Nephron (organoid): ENCODE measurements around the gene HOXB4.

Source experiments
- H3K27ac Mint-ChIP-seq, 3 experiments: 2 replicates each; pipeline ENCODE4 v1.8.0; 2020; ENCODE audit warnings: mixed read lengths in 3 of 3, mild to moderate bottlenecking in 2 of 3, moderate library complexity in 1 of 3
- H3K27me3 Mint-ChIP-seq: 2 replicates; pipeline ENCODE4 v1.8.0; 2021; ENCODE audit warnings: low read depth, mild to moderate bottlenecking, moderate library complexity, mixed read lengths
- H3K36me3 Mint-ChIP-seq: 2 replicates; pipeline ENCODE4 v1.8.0; 2020; ENCODE audit warnings: low read depth, mixed read lengths
- H3K4me1 Mint-ChIP-seq: 2 replicates; pipeline ENCODE4 v1.8.0; 2020; ENCODE audit warnings: mixed read lengths
- H3K4me3 Mint-ChIP-seq, 3 experiments: 2 replicates each; pipeline ENCODE4 v1.8.0; 2020; ENCODE audit warnings: mild to moderate bottlenecking in 3 of 3, mixed read lengths in 3 of 3, moderate library complexity in 2 of 3
- H3K9me3 Mint-ChIP-seq: 2 replicates; pipeline ENCODE4 v1.8.0; 2020; ENCODE audit warnings: mixed read lengths
- CTCF ChIP-seq, 3 experiments: fragments of 200-600 bp; sonication (generic); IDR thresholded peaks; one replicate each; pipeline ENCODE4 v1.5.0; 2021; ENCODE audit warnings: antibody characterized with exemption in 3 of 3; ENCODE audit not compliant: unreplicated experiment in 3 of 3

Gene HOXB4

GRCh38 chr17:48553190-48553547, 25.0 kb downstream of the HOXB4 start:
- peaks cover 5% of the 10 kb centered on the region for H3K27me3 Mint-ChIP-seq
- peak overlapping the region; percentile 76 to 88 (median 83) for H3K4me3 Mint-ChIP-seq
- H3K36me3 Mint-ChIP-seq, result peaks cover 39% of the 10 kb centered on the region
- no peak for TF ChIP-seq CTCF (IDR thresholded peaks at IDR 0.05; ENCODE audit: unreplicated experiment in 3 of 3)
- H3K9me3 Mint-ChIP-seq, result no peaks in the 10 kb centered on the region
- H3K4me1 Mint-ChIP-seq, result peaks cover 72% of the 10 kb centered on the region
- H3K27ac Mint-ChIP-seq, result peak overlapping the region; percentile 97 to 100 (median 99)

GRCh38 chr17:48552466-48553189, 25.5 kb downstream of the HOXB4 start:
- Mint-ChIP-seq H3K4me3 (peak overlapping the region; percentile 76 to 88 (median 83)), H3K27me3 (peaks cover 3% of the 10 kb centered on the region), H3K27ac (peak overlapping the region; percentile 97 to 100 (median 99)), H3K36me3 (peaks cover 40% of the 10 kb centered on the region), H3K9me3 (no peaks in the 10 kb centered on the region), H3K4me1 (peaks cover 73% of the 10 kb centered on the region)
- no peak for TF ChIP-seq CTCF (IDR thresholded peaks at IDR 0.05; ENCODE audit: unreplicated experiment in 3 of 3)

- peak overlapping the region; percentile 65 to 72 (median 67) for H3K4me3 Mint-ChIP-seq
- no peak for TF ChIP-seq CTCF (IDR thresholded peaks at IDR 0.05; ENCODE audit: unreplicated experiment in 3 of 3)
- peaks cover 1% of the 10 kb centered on the region for H3K27me3 Mint-ChIP-seq
- H3K4me1 Mint-ChIP-seq, result peaks cover 76% of the 10 kb centered on the region
- H3K36me3 Mint-ChIP-seq, result peaks cover 40% of the 10 kb centered on the region
- H3K9me3 Mint-ChIP-seq, result no peaks in the 10 kb centered on the region
- H3K27ac Mint-ChIP-seq, result peak overlapping the region; percentile 97 to 100 (median 99)
Measured at GRCh38 chr17:48551596-48552465, 26.3 kb downstream of the HOXB4 start.

GRCh38 chr17:48551214-48551555, 27.0 kb downstream of the HOXB4 start:
- Mint-ChIP-seq H3K36me3 (peaks cover 40% of the 10 kb centered on the region), H3K4me1 (peaks cover 76% of the 10 kb centered on the region), H3K27ac (peak overlapping the region; percentile 97 to 100 (median 99)), H3K9me3 (no peaks in the 10 kb centered on the region), H3K4me3 (peak overlapping the region; percentile 41 to 72 (median 65)), H3K27me3 (no peaks in the 10 kb centered on the region)
- TF ChIP-seq CTCF (IDR thresholded peaks at IDR 0.05; ENCODE audit: unreplicated experiment in 3 of 3), result no peak

GRCh38 chr17:48550502-48551213, 27.5 kb downstream of the HOXB4 start:
- TF ChIP-seq CTCF (IDR thresholded peaks at IDR 0.05; ENCODE audit: unreplicated experiment in 3 of 3), result peak in 1 of 3 experiments; percentile 46
- Mint-ChIP-seq H3K27ac (peak overlapping the region; percentile 99 to 100 (median 99)), H3K27me3 (no peaks in the 10 kb centered on the region), H3K9me3 (no peaks in the 10 kb centered on the region), H3K4me3 (peak overlapping the region; percentile 54 to 72 (median 65)), H3K36me3 (peaks cover 40% of the 10 kb centered on the region), H3K4me1 (peaks cover 77% of the 10 kb centered on the region)
